HPDE6-E6E7 (cell line): ENCODE measurements around the gene CYP2R1.

ENCODE experiments used
- DNase-seq: peaks from one replicate; pipeline ENCODE4 v3.0.0; 2011; ENCODE audit warnings: missing footprints; ENCODE audit errors: extremely low spot score

CYP2R1 gene, protein sequence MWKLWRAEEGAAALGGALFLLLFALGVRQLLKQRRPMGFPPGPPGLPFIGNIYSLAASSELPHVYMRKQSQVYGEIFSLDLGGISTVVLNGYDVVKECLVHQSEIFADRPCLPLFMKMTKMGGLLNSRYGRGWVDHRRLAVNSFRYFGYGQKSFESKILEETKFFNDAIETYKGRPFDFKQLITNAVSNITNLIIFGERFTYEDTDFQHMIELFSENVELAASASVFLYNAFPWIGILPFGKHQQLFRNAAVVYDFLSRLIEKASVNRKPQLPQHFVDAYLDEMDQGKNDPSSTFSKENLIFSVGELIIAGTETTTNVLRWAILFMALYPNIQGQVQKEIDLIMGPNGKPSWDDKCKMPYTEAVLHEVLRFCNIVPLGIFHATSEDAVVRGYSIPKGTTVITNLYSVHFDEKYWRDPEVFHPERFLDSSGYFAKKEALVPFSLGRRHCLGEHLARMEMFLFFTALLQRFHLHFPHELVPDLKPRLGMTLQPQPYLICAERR

DNA sequence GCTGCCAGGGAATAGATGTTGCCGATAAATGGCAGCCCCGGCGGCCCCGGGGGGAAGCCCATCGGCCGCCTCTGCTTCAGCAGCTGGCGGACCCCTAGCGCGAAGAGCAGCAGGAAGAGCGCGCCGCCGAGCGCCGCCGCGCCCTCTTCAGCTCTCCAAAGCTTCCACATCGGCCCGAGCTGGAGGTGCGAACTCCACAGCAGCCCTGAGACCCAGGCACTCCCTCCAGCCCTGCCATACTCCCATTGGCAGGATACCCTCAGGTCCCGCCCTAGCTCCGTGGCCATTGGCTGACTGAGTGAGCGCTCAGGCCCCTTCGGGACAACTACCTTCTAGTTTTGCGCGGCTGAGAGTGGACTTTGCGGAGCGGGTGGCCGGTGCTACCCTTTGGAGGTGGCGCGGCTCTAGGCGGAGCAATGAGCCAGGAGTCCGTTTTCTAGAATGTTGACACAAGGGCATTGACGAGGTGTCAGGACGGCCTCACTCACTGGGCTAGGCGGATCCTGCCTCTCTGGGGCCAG lies at the start of gene CYP2R1:
CYP2R1 (minus strand) TSS at position 196 of the 521 bp plus-strand sequence; CDS start at position 170, 26 bp downstream.
- peak; percentile 99 for DNase-seq

DNA sequence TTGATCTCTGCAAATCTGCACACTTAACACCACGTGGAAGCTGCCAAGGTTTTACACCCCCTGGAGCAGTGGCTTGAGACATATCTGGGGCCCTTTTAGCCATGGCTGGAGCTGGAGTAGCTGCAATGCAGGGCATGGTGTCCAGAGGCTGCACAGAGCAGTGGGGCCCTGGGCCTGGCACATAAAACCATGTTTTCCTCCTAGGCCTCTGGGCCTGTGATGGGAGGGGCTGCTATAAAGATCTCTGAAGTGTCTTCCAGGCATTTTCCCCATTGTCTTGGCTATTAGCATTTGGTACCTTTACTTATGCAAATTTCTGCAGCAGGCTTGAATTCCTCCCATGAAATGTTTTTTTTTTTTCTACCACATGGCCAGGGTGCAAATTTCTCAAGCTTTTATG lies 46.9 kb upstream of the CYP2R1 start:
- DNase-seq = no peak

DNA sequence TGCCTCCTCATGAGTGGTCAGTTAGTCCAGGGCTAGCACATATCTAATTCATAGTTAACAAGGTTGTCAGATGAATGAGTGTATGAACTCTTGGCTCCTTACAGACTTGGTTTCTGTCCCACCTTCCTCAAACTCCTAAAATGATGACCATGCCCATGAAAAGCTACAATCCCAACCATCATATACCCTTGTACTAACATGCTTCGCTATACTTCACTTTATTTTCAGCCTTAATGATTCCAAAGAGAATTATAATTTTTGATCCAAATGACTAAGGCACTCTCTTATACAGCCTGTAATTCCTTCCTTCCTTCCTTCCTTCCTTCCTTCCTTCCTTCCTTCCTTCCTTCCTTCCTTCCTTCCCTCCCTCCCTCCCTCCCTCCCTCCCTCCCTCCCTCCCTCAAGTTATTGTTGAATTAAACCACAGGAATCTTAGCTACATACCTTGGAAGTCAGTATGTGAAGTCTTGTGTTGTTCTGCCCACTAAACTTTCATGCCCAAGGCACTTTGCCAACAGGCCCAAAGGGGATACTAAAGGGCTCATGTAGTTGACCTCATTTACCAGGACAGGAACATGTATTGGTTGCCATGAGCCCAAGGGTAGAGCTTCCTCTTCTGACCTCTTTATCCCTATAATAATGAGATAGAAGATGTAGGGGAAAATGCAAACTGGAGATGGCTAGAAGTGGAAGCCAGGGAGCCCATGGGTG lies 42.8 kb upstream of the CYP2R1 start:
- DNase-seq = no peak

DNA sequence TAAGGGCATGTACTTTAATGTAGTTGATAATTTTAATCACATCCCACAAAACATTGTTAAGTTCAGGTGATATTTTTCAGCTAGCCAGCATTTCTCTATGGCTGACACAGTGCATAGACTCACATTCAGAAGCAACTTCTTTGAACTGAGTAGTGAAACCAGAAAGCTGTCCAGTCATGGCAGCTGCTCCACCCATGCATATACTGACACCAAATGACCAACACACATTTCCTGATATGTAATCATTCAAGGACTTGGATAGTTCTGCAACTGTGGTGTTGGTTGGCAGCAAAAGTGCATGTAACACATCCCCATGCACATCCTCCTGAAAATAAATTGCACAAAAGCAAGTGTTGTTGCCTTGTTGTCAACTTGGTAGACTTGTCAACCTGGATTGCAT lies 40.4 kb upstream of the CYP2R1 start:
- no peak for DNase-seq

DNA sequence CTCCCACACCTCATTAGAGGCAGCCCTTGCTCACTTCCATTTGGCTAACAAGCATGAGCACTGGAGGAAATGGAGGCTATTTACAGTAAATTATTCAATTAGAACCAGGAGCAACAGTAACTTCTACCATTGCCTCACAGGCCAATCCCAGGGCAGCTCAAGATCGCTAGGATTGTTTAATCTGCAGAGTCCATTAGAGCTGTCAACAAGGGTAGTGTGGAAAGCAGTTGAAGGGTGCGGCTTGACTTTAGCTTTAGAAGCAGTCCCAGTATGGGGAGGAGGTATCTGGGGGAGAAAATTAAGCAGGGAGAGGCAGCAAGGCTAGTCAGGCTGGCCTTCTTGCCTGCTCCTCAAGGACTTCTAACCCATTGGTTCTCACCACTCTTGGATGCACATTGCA lies 38.3 kb upstream of the CYP2R1 start:
- DNase-seq = no peak

DNA sequence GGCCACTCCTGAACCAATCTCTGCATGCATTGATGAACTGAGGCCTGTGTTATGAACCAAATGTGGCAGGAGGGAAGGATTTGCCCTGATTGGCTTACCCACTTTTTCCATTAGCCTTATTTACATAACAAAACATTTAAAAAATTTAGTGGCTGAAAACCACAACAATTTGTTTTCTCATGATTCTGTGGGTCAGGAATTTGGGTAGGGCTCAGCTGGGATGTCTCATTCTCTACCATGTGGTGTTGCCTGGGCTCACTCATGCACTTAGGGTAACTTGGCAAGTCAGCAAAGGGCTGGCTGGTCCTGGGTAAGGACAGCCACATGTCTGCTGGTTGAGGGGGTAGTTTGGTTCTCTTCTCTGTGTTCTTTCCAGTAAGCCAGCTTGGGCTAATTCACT lies 35.1 kb upstream of the CYP2R1 start:
- DNase-seq = no peak

DNA sequence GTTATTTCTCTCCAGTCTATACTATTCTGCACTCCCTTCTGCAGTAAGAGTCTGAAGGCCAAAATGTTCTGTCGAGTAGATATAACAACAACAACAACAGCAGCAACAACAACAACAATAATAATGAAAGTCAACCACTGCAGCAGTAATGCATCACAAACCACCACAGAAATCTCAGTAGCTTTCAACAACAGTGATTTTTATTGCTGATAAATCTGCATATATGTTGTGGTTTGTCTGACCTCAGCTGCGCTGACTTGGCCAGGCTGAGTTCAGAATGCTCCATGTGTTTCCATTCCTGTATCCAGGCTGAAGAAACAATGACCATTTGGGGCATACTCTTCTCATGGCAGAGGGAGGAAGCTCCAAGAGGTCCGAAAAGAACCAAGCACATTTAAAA lies 32.3 kb upstream of the CYP2R1 start:
- DNase-seq = no peak

DNA sequence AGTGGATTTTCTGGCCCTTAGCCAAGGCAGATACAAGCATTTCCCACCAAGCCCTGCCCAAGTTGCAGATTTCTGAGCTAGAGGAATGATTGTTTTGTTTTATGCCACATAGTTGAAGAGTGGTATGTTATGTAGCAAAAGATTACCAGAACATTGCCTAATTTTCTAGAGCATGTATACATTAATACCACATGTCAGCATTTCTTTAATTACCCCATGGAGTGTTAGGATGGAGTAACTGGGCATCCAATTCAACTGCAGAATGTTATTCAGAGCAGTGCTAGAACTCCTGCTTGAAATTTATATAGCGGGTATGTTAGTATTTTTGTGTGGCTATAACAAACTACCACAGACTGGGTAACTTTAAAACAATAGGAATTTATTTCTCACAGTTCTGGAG lies 24.4 kb upstream of the CYP2R1 start:
- DNase-seq = no peak

DNA sequence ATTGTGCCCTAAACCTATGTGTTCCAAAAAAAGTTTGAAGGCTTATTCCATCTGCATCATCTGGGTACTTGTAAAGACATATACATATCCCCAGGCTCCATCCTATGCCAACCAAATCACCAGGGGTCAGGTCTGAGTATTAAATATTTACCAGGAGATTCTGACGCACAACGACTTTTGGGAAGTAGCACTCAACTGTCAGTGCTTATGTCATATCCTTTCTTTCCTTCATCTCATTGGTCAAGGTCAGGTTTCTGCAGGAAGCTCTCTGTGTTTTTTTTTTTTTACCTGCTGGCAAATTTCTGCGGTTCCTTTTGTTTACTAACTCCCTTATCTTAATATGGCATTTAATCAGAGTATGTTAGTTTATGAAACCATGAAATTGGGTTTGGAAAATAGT lies 22.5 kb upstream of the CYP2R1 start:
- no peak for DNase-seq

DNA sequence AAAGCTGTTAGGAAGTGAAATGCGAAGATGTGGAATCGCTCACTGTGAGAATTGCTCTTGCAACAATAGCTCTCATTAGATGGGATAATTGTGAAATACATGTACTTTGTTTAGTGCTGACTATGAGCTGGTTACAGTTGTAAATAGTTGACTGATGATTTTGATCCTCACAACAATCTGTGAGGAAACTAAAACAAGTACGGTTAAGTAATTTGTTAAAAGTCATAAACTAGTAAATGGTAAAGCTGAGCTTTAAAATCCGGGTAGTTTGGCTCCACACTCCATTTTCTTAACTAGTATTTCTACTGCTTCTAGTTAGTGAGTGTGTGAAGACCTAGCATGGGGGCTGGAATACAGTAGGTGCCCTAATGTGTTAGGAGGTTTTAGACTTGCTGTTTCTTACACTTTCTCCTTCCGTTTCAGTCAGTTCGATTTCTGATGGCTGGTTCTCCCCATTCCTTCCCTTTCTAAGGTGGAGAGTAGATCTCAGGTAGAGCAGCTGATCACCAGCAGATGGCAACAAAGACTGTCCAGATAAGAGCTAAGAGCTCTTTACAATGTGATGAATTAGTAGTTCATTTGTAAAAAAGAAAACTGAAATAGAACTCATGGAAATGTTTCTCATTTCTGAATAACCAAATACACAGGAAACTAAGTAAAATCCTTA lies 16.3 kb upstream of the CYP2R1 start:
- peak; percentile 13 for DNase-seq

DNA sequence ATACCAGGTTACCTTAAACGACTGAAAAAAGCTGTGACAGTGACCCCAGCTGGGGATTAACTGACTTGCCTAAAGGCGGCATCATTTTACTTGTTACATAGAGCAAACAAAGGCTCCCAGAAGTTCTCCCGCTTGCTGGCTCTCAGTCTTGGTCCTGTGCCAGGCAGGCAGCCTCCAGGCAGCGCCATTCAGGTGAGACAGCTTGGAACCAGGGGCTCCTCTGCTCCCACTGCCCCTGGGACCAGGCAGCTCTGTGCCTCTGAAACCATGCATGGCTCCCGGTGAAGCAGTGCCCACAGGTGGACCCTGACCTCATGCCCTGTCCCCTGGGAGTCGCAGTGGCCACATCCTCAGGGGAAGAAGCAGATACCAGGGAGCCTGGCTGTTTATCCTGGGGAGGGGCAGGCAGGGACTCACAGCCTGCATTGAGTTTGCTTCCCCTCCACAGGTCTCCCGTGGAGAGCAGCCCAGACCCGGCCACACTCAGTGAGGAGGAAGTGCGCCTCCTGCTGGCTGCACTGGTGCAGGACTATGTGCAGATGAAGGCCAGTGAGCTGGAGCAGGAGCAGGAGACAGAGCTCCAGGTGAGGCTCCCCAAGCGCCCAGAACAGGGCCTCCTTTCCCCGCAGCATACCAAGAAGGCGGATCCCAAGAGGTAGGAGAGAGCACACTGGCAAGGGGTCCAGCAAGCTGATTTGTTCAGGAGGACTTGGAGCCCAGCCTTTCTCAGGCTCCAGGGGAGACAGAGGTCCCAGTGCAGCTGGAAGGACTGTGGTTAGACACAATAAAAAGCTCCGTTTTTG lies 15.6 kb upstream of the CYP2R1 start:
- DNase-seq = no peak

DNA sequence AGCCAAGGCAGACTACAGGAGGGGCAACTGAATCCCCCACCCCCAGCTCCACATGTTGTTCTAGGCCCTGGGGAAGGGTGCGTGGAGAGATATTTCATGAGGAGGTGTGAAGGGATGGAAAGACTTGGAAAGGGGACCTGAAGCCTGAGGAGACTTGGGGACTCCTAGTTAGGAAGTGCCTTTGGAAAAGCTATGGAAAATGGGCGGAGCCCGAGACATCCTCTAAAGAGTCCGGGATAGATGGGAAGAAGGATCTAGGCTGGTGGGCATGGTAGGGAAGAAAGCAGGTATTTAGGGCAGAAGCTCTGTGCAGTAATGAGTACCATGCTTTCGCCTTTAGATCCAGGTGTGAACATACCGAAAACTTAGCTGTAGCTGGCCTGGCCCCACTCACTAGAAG lies 15.0 kb upstream of the CYP2R1 start:
- no peak for DNase-seq

DNA sequence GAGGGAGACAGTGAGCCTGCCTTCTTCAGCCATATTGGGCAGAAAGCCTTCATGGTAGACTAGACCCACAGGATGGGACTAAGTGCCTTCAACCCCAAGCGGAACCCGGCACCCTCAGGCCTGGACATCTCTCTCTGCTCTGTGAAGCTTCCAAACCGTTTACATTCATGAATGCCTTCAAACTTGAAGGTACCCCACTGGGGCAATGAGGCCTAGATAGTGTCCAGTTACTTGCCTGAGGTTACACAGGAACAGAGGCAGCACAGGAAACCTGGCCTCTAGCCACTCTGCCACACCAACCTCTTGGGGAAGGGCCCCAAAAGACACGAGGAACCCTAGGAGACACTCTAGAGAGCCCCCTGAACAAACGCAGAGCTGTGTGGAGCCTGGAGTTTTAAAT lies 14.5 kb upstream of the CYP2R1 start:
- DNase-seq = no peak

DNA sequence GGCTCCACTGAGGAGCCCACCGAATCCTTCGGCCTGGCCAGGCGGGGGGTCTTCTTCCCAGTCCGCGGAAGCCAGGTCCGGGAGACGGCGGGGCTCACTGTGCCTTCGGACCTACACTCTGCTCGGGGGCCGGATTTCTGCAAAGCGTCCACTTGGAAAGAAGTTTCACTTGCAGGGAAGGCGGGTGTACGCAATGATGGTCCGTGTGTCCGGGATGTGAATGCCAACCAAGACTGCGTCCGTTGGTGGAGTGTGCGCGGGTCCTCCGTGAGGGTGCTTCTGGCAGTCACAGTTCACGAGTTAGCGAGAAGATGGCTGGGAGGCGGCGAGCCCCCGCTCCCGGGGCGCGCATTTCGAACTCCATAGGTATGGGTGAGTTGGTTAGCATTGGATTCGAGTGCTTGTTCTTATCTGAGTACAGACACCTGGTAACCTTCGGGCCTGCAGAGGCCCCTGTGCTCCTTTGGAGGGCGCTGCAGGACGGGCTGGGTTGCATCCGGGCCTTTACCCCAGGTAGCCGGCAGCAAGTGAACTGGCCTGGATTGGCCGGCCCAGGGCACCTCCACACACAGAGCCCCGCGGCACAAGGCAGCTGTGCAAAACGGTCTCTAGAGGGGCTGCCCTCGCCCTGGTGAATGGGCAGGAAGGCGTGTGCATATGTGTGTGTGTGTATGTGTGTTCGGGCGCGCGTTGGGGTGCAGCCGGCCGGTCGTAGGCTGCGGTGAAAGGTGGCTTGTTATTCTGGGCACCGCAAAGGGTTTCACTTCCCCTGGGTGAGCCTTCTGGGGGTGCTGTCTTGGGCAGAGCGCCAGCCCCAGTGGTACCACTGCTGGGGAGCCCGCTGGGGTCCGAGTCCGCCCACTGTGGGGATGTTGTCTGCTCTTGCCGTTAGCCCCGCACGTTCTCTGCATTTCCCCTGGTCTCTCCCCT lies 13.3 kb upstream of the CYP2R1 start:
- no peak for DNase-seq

DNA sequence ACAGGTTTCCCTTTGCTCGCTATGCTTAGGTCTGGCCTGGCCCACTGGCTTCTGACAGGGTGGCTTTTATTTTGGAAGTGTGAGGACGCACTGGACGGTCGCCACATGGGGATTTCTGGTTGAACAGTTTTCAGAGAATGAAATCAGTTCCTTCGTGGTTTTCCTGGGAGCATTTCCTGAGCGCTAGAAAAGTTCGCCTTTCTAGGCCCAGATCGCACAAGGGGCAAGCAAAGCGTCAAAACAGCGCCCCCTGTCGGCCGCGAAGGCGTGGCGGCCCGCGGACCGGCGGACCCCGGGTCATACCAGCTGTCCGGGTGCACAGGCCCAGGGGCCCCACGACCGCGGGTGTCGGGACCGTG lies 12.7 kb upstream of the CYP2R1 start:
- DNase-seq = no peak

DNA sequence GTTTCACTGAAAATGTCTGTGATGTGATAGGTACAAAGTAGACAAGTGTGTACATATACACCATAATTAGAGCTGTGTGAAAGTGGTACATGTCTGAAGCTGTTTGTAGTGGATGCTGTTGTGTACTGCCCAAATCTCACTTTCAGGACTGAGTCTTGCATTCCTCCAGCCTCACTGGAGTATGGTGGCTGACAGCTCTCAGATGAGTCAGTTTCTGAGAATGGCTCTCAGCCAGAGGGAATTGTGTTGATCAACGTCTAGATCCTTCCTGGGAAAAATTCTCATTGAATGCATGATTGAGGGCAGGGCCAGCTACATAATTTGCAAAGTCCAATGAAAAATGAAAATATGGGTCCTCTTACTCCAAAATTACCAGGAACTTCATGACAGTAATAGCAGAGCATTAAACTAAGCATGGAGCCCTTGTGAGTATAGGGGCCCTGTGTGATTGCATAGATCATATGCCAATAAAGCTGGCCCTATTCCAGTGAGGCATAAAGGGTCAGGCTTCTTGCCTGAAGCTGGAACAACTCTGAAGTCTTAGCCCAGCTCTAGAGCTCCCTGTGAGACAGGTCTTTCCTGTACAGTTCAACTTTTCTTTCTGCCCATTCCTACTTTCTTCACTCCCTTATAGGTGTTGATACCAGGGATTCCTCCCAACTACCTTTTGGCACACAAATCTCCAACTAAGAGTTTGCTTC lies 10.8 kb upstream of the CYP2R1 start:
- peak; percentile 26 for DNase-seq

DNA sequence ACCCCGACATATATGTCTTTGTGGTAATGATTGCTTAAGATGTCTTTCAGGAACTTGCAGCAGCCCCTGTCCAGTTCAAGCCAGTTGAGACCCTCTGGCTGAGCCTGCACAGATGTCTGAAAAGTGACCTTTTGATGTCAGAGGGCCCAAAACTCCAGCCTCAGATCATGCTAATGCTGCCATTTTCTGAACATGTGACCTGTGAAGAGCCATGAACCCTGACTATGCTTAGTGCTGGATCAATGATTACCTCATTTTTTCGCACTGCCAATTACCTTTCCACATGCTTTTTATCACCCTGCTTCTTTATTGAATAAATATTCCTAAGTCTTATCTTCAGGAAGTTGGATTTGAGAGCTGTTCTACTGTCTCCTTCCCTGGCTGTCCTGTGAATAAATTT lies 6.9 kb upstream of the CYP2R1 start:
- DNase-seq = no peak

DNA sequence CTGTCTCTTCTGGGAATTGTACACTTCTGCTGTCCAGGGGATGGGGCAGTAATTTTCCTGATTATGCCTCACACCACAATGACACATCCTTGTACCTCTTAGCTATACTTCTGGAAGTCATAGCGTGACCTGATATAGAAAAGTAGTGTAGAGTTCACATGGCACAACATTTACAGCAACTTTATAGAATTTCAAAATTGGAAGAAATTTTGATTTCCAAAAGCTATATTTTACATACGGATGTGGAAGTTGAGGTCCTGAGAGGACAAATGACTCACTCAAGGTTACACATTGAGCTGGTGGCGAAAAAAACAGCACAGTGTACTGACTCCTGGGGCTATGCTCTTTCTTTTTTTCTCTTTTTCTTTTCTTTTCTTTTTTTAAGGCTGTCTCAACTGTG lies 6.3 kb upstream of the CYP2R1 start:
- DNase-seq = no peak

DNA sequence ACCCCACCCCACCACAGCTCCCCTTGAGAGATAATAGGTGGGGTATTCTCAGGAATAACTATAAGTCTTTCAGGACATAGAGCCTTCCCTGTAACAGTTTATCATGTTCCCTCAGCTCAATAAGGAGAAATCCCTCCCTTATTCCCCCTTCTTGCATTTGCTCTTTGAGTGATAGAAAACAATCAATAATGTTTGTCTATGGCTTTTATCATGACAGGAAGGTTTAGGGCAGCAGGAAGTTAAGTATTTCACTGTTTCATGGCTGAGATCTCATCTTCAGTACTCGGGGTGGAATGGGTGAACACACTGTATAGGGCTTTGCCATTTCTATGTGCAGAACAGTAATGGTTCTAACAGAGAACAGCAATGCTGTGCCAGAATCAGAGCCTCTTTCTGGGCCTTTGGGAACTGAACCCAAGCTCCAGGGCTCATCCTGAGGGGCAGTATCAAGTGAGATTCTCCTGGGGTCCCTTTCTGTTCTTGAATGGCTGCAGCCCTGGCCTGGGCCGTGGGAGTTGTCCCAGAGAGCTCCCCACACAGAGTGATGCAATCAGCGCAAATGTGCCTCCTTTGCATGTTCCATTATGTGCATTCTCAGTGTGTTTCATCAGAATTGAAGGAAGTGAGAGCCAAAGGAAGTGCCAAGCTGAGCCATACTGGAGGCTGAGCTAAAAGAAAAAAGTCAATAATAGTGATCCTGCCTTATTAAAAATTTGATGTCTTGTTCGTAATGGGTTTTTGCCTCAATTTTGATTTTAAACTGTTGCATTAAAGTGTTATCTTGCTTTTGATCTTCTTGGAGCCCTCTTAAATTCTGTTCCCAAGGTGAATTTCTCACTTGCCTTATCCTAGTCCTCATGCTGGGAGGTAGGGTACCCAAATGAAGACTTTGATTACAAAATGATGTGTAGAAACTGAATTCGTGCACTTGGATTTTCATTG lies 2.9 kb upstream of the CYP2R1 start:
- no peak for DNase-seq
